Measurements from ENCODE around the gene SAPCD1. TPM values are rescaled to one million over a fixed set of nuclear protein-coding genes. Genes with fewer than 3 reads are reported as not detected.

SAPCD1 gene
- total RNA-seq, 1 donor from 2014 or later = 18.9 TPM

DNA sequence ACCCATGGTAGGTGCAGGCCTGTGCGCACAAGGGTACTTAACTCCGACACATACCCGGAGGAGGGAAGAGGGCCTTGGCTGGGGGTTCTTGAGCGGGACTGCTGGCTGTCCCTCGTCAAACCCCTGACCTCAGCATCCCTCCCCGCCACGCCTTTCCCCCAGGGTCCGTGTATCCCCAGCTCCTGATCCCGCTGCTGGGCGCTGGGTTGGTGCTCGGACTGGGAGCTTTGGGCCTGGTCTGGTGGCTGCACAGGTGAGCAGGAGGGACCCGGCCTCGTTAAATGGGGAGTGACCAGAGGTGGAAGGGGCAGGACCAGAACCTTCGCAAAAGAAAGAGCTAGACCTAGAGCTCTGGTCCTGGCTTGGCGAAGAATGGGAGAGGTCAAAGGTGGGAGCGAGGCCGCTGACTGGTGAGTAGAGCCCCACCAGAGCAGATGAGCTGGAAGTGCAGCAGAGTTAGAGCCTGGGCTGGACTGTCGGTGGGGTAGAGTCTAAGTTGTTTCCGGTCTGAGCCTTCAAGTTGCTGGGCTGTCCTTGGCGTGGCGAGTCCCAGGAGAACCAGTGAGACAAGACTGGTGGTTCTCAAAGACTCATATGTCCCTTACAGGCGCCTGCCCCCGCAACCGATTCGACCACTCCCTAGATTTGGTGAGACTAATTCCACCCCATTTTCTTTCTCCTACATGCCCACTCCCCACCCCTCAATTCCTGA, 38.3 kb upstream of the SAPCD1 start:
- no peak for DNase-seq (ENCODE audit: low spot score)
- H3K4me1 Mint-ChIP-seq (ENCODE audit: low read depth) = peaks cover 34% of the 10 kb centered on the region
- H3K4me3 Mint-ChIP-seq (ENCODE audit: low read depth) = no peak overlapping the region
- no peaks in the 10 kb centered on the region for H3K9me3 Mint-ChIP-seq
- H3K27me3 Mint-ChIP-seq (ENCODE audit: low read depth) = peaks cover 5% of the 10 kb centered on the region
- peaks cover 12% of the 10 kb centered on the region for H3K36me3 Mint-ChIP-seq (ENCODE audit: low read depth)
- intact Hi-C loops (cut with micrococcal nuclease) = no loop called here
- no peak overlapping the region for H3K27ac Mint-ChIP-seq

DNA sequence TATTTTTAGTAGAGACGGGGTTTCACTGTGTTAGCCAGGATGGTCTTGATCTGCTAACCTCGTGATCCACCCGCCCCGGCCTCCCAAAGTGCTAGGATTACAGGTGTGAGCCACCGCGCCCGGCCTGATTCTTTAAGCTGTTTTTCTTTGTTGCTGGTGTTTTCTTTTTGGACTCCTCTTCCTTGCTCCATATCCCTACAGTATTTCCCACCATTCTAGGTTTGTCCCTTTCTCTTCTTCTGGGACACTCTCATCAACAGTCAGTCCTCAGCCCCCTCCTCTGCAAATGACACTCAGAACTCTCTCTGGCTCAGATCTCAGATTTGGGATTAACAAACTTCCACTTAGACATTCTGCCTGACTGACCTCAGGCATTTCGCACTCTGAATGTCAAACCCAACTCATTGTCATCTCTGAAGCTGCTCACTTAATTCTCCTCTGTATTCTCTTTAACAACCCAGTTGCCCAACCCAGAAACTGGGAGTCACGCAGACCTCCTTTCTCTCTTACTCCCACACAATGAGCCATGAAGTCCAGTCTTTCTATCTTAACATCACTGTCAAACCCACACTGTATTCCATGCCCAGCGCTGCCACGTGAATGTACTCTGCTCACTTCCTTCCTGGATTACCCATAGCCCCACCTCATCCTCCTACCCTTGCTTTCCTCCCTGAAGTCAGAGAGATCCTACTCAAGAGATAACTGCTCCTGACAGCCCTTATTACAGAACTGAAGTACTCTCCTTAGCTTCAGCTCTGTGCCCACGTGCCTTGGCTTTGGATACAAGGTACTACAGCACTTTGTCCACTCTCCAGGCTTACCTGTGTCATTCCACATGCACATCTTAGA, 36.7 kb upstream of the SAPCD1 start:
- H3K4me1 Mint-ChIP-seq (ENCODE audit: low read depth) = peaks cover 46% of the 10 kb centered on the region
- peak overlapping the region; percentile 47 for H3K27ac Mint-ChIP-seq
- no peak for DNase-seq (ENCODE audit: low spot score)
- intact Hi-C loops (cut with micrococcal nuclease) = no loop called here
- H3K27me3 Mint-ChIP-seq (ENCODE audit: low read depth) = no peaks in the 10 kb centered on the region
- H3K9me3 Mint-ChIP-seq = no peaks in the 10 kb centered on the region
- H3K4me3 Mint-ChIP-seq (ENCODE audit: low read depth) = no peak overlapping the region
- peaks cover 22% of the 10 kb centered on the region for H3K36me3 Mint-ChIP-seq (ENCODE audit: low read depth)

DNA sequence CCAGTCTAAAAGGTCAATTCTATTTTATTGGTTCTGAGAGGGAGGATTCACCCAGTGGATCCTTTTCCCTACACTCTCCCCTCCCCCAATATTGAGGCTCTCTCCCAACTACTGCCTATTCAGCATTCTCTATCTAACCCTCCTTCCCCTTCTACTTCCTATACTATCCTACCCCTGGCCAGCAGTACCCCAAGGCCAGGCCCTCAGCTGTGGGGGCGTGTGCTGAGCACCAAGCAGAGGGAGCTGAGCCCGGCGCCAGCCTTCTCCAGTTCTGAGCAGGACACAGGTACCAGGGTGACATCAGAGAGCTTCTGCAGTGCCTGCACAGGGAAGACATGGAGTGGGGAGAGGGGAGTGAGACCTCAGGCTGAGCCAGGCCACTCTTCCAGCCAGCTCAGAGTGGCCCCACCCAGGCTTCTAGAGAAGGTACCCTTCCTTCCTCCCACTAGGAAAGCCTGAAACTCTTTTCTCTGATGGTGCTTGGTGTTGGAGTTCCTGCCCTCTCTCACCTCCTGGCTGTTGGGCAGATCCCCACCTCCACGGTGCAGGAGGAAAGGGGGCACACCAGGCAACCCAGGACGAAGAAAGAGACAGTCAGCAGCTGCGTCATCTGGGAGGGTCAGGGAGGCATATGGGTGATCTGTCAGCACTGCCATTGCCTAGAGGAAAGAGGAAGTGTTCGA, 35.3 kb upstream of the SAPCD1 start:
- peak overlapping the region; percentile 19 for H3K27ac Mint-ChIP-seq
- no peak for DNase-seq (ENCODE audit: low spot score)
- peaks cover 34% of the 10 kb centered on the region for H3K36me3 Mint-ChIP-seq (ENCODE audit: low read depth)
- no peaks in the 10 kb centered on the region for H3K27me3 Mint-ChIP-seq (ENCODE audit: low read depth)
- intact Hi-C loops (cut with micrococcal nuclease) = no loop called here
- H3K9me3 Mint-ChIP-seq = no peaks in the 10 kb centered on the region
- H3K4me3 Mint-ChIP-seq (ENCODE audit: low read depth) = peak overlapping the region; percentile 49
- H3K4me1 Mint-ChIP-seq (ENCODE audit: low read depth) = peaks cover 46% of the 10 kb centered on the region

DNA sequence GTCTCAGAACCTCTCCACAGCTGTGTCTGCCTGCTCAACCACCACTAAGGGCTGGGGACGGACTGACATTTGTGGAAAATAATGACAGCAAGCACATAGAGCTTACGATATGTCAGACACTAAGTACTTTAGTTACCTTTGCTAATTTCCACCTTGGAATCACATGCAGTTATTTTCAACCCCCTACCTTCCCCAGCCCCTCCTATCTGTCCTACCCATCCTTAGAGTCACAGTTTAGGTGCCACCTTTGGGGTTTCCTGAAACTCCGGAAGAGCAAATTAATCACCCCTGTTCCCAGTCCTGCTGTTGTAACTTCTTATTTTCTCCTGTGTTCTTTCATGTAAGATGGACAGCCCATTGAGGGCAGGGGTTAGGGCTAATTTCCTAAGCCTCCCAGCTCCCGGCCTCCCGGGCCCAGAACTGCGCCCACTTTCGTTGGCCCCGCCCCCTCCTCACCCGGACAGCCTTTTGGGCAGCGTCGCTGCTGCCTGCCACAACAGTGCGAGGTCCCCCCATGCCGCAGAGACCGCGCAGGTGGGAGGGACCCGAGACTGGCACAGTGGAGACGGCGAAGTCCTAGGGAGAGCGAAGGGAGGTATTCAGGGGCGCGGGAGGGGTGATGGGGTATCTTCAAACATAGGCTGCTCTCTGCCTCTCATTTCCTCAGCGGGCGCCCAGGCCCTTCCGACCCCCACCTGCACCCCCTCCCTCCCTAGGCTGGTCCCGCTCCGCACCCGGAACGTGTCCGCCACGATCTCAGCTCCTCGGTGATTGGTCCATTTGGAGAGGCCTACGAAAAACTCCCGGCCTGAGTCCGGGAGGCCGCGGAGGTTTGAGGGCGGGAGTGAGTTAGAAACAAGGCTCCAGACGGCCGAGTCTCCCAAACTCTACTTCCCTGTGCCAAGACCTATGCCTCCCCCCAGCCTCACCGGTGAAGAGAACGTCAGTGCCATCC, 34.5 kb upstream of the SAPCD1 start:
- H3K27me3 Mint-ChIP-seq (ENCODE audit: low read depth) = no peaks in the 10 kb centered on the region
- DNase-seq (ENCODE audit: low spot score) = no peak
- H3K9me3 Mint-ChIP-seq = no peaks in the 10 kb centered on the region
- intact Hi-C loops (cut with micrococcal nuclease) = no loop called here
- peaks cover 42% of the 10 kb centered on the region for H3K36me3 Mint-ChIP-seq (ENCODE audit: low read depth)
- peak overlapping the region; percentile 19 for H3K27ac Mint-ChIP-seq
- H3K4me3 Mint-ChIP-seq (ENCODE audit: low read depth) = peak overlapping the region; percentile 85
- H3K4me1 Mint-ChIP-seq (ENCODE audit: low read depth) = peaks cover 45% of the 10 kb centered on the region

DNA sequence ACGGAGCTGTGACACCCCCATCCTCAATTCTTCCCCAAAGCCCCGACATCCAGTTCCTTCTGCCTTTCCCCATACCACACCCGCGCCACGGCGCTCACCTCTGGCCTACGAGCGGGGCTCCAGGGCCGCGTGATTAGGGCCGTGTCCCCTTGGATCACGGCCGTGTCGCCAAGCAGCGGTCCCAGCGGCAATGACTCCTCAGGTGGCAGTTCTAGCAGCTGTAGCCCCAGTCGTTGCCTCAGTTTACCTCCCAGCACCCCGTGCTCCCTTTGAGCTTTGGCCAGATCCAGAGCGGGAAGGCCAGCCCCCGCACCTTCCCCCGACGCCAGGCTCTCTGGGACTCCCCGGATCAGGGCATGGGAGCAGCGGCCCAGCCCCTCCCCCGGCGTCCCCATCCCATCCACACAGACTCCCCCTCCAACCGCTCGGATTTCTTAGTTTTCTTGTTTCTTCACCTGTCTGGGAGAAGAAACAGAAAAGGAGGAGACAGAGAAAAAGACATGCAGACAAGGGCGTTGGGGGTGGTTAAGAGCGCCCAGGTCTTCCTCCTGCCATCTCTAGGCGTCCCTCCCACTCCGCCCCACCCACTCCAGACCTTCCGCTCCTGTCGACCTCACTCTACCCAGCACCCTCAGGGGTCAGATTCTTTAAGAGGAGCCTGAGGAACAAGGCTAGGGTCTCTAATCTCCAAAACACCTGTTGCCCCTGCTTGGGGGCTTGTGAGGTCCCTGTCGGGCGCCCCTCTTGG, 33.5 kb upstream of the SAPCD1 start, which contains the start of gene DDAH2:
TSS of gene DDAH2 (minus strand) at position 533 of the 748 bp plus-strand sequence. CDS start at position 395, 138 bp downstream.
- Mint-ChIP-seq H3K27ac (peak within 1 kb of the TSS; percentile 65), H3K4me3 (ENCODE audit: low read depth) (peak within 1 kb of the TSS; percentile 85), H3K4me1 (ENCODE audit: low read depth) (peaks cover 53% of the 10 kb centered on the region), H3K36me3 (ENCODE audit: low read depth) (peaks cover 52% of the 10 kb centered on the region), H3K27me3 (ENCODE audit: low read depth) (no peaks in the 10 kb centered on the region), H3K9me3 (no peaks in the 10 kb centered on the region)
- intact Hi-C loops (cut with micrococcal nuclease) = no loop called here
- DNase-seq (ENCODE audit: low spot score) = no peak

DNA sequence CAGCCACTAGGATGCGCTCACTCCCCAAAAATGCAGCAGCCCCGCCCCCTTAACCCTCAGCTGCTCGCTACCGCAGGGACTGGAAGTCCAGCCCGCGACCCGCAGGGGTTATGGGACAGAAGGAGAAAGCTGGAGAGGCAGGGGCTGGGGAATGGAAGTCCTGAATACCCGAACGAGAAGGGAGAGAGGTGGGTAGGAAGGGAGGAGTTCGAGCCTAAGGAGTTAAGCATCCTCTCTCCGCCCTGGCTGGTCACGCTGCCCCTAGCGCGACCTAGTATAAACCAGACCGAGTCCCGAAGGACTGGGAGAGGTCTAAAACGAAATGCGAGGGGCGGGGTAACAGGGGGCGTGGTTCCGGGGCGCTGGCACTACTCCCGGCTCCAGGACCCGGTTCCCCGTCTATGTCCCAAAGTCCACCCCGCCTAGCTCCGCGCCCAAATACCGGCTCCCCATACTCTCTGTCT, 32.9 kb upstream of the SAPCD1 start:
- intact Hi-C loops (cut with micrococcal nuclease) = no loop called here
- H3K27ac Mint-ChIP-seq = peak overlapping the region; percentile 65
- H3K4me3 Mint-ChIP-seq (ENCODE audit: low read depth) = peak overlapping the region; percentile 85
- H3K36me3 Mint-ChIP-seq (ENCODE audit: low read depth) = peaks cover 58% of the 10 kb centered on the region
- no peaks in the 10 kb centered on the region for H3K9me3 Mint-ChIP-seq
- H3K4me1 Mint-ChIP-seq (ENCODE audit: low read depth) = peaks cover 58% of the 10 kb centered on the region
- H3K27me3 Mint-ChIP-seq (ENCODE audit: low read depth) = no peaks in the 10 kb centered on the region
- peak; percentile 74 for DNase-seq (ENCODE audit: low spot score)

DNA sequence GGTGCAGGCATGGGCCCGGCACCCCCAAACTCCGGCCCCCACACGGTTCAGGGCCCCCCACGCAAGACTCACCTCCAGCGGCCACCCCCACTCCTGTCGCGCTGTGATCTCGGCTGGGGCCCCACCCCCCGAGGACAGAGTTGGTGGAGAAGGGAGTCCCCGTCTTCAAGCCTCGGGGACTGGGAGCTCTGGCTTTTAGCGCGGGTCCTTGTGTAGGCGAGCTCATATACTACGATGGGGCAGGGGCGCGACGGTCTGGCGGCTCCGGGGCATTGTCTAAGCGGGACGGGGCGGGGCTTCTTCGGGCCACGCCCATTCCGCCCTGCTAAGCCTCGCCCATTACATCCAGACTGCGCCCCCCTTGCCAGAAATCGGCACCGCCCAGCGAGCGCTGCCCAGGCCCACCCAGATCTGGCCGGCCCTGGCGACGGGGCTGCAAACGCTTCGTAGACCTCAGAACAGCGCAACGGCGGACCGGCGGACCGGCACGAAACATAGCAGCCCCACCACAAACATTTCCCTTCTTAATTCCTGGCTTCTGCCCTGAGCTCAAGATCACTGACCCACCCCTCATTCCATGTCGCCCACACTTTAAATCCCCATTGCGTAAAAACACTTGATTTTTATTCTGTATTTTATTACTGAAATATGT, 32.4 kb upstream of the SAPCD1 start:
- H3K27me3 Mint-ChIP-seq (ENCODE audit: low read depth) = no peaks in the 10 kb centered on the region
- intact Hi-C loops (cut with micrococcal nuclease) = loop anchor here (1.0 to 2.0 kb wide), 2 partner anchors 8 to 41 kb away; no protein-coding TSS in a partner anchor
- H3K9me3 Mint-ChIP-seq = no peaks in the 10 kb centered on the region
- H3K4me3 Mint-ChIP-seq (ENCODE audit: low read depth) = peak overlapping the region; percentile 85
- H3K36me3 Mint-ChIP-seq (ENCODE audit: low read depth) = peaks cover 64% of the 10 kb centered on the region
- peaks cover 58% of the 10 kb centered on the region for H3K4me1 Mint-ChIP-seq (ENCODE audit: low read depth)
- peak; percentile 56 for DNase-seq (ENCODE audit: low spot score)
- H3K27ac Mint-ChIP-seq = peak overlapping the region; percentile 6

DNA sequence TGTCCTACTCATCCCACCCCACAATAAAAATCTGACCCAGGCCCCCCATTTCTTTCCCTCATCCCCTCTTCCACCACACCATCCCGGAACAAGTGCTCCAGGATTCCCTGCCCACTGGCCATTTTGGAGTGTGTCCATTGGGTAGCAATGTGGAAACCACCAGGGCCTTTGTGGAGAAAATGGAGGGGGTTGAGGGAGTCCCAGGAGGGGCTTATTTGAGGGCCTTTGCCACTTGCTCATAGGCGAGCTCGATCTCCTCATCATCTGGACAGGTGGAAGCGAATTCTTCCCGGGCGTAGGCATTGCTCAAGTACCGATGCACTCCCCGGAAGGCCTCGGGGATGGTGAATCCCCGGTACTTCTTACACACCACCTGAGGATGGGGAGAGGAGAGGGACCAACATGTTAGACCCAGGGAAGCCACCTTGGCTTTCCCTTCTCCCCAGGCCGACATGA, 31.8 kb upstream of the SAPCD1 start:
- no peaks in the 10 kb centered on the region for H3K27me3 Mint-ChIP-seq (ENCODE audit: low read depth)
- H3K36me3 Mint-ChIP-seq (ENCODE audit: low read depth) = peaks cover 67% of the 10 kb centered on the region
- H3K4me3 Mint-ChIP-seq (ENCODE audit: low read depth) = peak overlapping the region; percentile 85
- DNase-seq (ENCODE audit: low spot score) = no peak
- no peaks in the 10 kb centered on the region for H3K9me3 Mint-ChIP-seq
- peak overlapping the region; percentile 6 for H3K27ac Mint-ChIP-seq
- H3K4me1 Mint-ChIP-seq (ENCODE audit: low read depth) = peaks cover 56% of the 10 kb centered on the region
- intact Hi-C loops (cut with micrococcal nuclease) = loop anchor here (1.0 to 2.0 kb wide), 2 partner anchors 8 to 40 kb away; no protein-coding TSS in a partner anchor

DNA sequence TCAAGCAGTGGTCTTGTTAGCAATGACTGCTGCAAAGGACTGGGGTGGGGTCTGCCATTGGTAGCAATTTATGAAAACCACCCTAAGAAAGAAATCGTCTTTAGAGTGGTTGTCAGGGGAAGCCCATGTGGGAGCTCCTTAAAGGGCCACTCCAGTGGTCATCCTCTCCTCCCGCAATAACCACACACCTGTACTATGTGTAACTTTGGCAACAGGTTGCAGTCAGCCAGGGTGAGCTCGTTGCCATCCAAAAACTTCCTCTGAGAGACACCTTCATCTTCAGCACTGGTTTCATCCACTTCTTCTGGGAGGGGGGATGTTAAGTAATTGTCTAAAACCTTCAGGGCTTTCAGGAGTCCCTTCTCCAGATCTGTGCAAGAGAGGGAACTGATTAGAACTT, 30.4 kb upstream of the SAPCD1 start:
- H3K27ac Mint-ChIP-seq = peak overlapping the region; percentile 33
- intact Hi-C loops (cut with micrococcal nuclease) = no loop called here
- no peak for DNase-seq (ENCODE audit: low spot score)
- peaks cover 48% of the 10 kb centered on the region for H3K4me1 Mint-ChIP-seq (ENCODE audit: low read depth)
- peaks cover 70% of the 10 kb centered on the region for H3K36me3 Mint-ChIP-seq (ENCODE audit: low read depth)
- H3K4me3 Mint-ChIP-seq (ENCODE audit: low read depth) = peak overlapping the region; percentile 5
- H3K9me3 Mint-ChIP-seq = no peaks in the 10 kb centered on the region
- no peaks in the 10 kb centered on the region for H3K27me3 Mint-ChIP-seq (ENCODE audit: low read depth)

DNA sequence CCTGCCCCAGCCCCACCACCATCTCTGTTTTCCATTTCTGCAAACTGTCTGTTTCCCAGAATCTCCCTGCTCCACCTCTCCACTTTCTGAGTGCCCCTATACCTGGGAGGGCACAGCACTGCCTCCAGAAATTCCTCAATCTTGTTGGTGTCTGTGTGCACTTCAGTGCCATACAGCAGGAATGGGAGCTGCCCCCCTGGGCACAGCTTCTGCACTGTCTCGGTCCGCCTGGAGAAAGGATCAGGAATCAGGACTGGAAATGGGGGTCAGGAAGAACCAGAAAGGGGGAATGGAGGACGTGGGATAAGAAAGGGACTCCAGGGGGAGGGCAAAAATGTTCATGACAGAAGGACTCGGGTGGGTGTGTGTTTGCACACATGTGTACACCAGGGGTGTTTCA, 28.7 kb upstream of the SAPCD1 start:
- Mint-ChIP-seq H3K9me3 (no peaks in the 10 kb centered on the region), H3K4me3 (ENCODE audit: low read depth) (peak overlapping the region; percentile 93), H3K27ac (peak overlapping the region; percentile 59), H3K4me1 (ENCODE audit: low read depth) (peaks cover 54% of the 10 kb centered on the region), H3K27me3 (ENCODE audit: low read depth) (no peaks in the 10 kb centered on the region), H3K36me3 (ENCODE audit: low read depth) (peaks cover 66% of the 10 kb centered on the region)
- no peak for DNase-seq (ENCODE audit: low spot score)
- intact Hi-C loops (cut with micrococcal nuclease) = loop anchor here (1.0 kb wide), 1 partner anchor 30 kb away; the partner anchor contains the start of gene ABHD16A
